ENCODE data around the gene SYT3. TPM values are rescaled to one million over a fixed set of nuclear protein-coding genes. Genes with fewer than 3 reads are reported as not detected.
"Not testable (repeated sequence)": the region's sequence is repeated elsewhere in the genome, so short reads cannot be mapped to it uniquely, and the experiment has no call there.

The SYT3 gene
- total RNA-seq, 1 donor from 2014 or later: 20.4 TPM

DNA sequence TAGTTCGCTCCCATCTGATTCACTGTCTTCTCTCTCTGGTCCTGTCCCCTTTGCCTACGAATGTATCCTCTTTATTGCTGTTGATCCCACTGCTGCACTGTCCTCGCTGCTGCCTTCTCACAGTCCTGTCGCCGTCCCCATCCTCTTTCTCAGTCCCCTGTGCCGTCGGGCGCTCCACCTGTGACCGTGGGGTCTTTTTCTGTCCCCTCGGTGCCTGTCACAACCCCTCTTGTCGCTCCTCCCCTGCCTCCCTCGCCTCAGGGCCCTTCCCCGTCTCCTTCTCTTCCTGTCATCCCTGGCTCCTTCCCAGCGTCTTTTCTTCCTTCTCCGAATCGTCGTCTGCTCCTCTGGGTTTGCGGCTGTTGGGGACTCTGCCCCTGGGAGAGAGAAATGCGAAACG is 32.3 kb downstream of the SYT3 start:
- no peak for DNase-seq (ENCODE audit: low spot score in 2 of 2)
- FAIRE-seq: no peak

DNA sequence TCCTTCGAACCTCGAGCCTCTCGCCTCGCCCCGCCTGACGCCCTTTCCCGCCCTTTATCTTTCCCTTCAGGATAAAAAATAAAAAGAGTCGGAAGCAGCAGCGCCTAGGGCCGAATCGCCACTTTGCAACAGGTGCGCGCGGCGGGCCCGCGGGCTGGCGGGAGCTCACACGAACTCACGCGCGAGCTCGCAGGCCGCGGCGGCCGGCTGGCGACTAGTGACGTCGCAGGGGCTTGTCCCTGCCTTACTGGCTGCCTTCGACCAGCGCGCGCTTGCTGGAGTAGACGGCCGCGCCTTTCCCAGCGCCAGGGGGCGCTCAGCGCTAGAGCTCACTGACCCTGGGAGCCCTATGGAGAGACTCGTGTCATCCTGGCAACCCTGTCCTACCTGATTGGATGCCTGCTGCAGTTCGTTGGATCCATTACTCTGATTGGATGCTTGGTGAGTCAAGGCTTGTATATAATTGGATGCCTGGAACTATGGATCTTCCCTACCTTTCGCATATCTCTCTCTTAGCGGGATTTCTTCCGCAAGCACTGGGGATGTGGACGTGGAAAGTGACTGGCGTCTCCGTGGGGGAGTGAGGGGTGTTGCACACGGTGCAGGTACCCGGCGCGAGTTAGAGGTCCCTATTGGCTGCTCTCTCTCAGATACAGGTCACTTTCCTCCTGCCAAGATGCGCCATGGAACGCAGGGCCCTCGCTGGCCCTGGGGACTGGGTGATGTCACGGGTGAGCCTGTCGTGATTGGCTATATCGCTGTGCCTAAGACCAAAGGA is 33.4 kb downstream of the SYT3 start:
- DNase-seq (ENCODE audit: low spot score in 2 of 2); FAIRE-seq: not testable (repeated sequence)

DNA sequence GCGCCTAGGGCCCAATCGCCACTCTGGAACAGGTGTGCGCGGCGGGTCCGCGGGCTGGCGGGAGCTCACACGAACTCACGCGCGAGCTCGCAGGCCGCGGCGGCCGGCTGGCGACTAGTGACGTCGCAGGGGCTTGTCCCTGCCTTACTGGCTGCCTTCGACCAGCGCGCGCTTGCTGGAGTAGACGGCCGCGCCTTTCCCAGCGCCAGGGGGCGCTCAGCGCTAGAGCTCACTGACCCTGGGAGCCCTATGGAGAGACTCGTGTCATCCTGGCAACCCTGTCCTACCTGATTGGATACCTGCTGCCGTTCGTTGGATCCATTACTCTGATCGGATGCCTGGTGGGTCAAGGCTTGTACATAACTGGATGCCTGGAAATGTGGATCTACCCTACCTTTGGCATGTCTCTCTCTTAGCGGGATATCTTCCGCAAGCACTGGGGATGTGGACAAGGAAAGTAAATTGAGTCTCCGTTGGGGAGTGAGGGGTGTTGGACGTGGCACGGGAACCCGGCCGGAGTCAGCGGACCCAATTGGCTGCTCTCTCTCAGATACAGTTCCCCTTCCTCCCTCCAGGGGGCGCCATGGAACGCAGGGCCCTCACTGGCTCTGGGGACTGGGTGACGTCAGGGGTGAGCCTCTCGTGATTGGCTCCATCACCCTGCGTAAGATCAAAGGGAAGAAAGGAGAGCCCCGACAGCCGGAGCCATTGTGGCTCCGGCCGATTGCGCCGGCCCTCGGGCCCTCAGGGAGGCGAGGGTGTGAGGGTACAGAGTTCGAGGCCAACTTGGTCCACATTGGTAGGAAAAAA is 35.2 kb downstream of the SYT3 start:
- not testable (repeated sequence) for FAIRE-seq; DNase-seq (ENCODE audit: low spot score in 2 of 2)

DNA sequence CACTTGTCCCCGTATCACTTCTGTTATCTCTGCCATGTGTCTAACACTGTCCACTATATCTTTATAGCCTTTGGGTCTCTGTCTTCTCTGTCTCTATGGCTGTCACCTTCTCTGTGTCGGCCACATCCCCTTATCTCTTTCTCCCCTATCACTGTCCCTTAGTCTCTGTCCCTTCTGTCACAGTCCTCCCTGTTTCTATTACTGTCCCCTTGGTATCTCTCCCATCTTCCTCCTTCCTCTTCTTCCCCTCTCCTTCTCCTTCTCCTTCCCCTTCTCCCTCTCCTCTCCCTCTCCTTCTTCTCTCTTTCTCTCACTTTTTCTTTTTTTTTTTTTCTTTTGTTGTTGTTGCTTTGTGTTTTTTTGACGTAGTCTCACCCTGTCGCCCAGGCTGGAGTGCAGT is 36.7 kb downstream of the SYT3 start:
- no peak for FAIRE-seq

DNA sequence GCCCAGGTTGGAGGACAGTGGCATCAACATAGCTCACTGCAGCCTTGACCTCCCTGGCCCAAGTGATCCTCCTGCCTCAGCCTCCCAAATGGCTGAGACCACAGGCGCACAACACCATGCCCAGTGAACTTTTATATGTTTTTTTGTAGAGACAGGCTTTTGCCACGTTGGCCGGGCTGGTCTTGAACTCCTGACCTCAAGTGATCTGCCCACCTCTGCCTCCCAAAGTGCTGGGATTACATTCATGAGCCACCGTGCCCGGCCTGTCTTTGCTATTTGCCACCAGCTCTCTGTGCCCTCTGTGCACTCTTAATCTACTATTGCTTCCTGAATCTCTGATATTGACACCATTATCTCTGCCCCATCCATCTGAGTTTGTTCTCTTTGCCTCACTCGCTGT is 37.2 kb downstream of the SYT3 start:
- DNase-seq (ENCODE audit: low spot score in 2 of 2) (no peak), FAIRE-seq (no peak)

More for the DNA sequence above, 36.7 kb downstream of the SYT3 start:
- DNase-seq (ENCODE audit: low spot score in 2 of 2): no peak

DNA sequence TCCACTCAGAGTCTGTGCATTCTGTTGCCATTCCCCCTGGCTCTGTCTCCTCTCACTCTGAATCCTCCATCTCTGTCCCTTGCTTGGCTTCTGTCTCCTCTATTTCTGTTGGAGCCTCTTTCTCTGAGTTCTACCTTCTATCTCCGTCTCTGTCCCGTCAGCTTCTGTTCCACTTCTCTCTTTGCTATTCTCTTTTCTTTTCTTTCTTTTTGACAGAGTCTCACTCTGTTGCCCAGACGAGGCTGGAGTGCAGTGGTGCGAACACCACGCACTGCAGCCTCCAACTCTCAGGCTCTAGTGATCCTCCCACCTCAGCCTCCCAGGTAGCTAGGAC is 37.6 kb downstream of the SYT3 start:
- DNase-seq (ENCODE audit: low spot score in 2 of 2): no peak
- no peak for FAIRE-seq

DNA sequence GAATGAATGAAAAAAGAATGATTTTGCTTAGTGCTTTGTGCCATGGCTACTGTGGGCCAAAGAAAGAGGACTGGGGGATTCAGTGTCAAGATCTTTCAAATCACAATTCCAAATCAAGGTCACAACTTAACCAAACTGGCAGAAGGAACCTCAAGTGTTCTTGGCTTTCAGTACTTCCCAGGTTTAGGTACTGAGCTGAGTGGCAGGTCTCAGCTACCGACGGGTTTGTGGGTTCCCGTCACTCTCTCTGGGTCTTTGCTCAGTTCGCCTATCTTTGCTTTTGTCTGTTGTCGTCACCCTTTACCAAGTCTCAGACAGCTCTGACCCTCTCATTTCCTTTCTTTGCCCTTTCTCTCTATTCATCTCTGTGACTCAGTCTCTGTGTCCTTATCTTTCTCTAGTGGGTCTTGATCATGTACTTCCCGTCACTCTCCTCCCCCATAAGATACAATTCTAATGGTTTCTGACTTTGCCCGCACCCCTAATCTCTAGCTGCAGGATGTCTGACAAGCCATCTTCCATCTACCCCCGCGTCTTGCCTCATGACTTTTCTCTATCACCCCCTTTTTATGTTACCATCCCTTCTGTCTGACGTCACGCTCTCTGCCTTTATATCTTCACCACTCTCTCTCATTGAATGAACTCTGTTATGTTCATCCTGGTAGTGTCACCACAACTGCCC is 38.1 kb downstream of the SYT3 start:
- DNase-seq (ENCODE audit: low spot score in 2 of 2) (no peak), FAIRE-seq (no peak)

DNA sequence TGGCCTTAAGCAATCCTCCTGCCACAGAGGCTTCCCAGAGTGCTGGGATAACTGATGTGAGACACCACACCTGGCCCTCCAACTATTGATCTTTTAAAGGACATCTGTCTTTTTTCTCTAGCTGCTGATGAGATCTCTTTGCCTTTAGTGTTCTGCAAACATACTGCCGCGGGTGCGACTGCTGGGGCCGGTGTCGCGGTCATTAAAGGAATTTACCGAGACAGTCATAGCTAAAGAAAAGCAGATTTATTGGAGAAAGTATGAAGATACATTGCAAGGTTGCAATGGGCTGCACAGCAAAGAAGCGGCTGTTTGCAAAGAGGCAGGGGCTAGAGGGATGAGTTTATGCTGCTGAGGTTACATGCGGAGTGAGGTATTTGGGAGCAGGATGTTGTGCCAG is 40.3 kb downstream of the SYT3 start:
- FAIRE-seq: no peak
- DNase-seq (ENCODE audit: low spot score in 2 of 2): no peak

DNA sequence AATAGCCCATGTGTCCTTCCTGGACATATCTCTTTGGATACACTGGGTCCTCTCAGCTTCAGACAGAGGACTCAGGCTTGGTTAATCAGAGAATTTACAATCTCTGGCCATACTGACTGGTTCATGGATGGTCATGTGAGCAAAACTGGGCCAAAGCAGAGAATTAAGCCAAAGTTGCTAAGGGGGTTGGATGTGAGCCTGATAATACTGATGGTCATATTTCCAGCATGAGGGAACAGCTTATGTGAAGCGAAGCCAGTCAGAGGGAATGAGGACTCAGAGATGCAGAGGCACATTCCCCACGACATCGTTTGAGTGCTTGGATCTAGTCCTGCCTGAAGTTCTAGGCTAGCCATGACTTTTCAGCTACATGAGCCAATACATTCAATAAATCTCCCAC is 49.5 kb downstream of the SYT3 start:
- FAIRE-seq (no peak), DNase-seq (ENCODE audit: low spot score in 2 of 2) (no peak)

DNA sequence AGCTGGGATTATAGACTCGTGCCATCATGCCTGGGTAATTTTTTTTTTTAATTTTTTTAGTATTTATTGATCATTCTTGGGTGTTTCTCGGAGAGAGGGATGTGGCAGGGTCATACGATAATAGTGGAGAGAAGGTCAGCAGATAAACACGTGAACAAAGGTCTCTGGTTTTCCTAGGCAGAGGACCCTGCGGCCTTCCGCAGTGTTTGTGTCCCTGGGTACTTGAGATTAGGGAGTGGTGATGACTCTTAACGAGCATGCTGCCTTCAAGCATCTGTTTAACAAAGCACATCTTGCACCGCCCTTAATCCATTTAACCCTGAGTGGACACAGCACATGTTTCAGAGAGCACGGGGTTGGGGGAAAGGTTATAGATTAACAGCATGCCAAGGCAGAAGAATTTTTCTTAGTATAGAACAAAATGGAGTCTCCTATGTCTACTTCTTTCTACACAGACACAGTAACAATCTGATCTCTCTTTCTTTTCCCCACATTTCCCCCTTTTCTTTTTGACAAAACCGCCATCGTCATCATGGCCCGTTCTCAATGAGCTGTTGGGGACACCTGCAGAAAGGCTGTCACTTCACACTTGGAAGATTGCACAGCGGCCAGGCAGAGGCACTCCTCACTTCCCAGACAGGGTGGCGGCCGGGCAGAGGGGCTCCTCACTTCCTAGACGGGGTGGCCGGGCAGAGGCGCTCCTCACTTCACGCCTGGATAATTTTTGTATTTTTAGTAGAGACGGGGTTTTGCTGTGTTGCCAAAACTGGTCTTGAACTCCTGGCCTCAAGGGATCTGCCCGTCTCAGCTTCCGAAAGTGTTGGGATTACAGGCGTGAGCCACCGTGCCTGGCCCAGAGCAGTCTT is 57.7 kb downstream of the SYT3 start:
- not testable (repeated sequence) for FAIRE-seq; DNase-seq (ENCODE audit: low spot score in 2 of 2)

DNA sequence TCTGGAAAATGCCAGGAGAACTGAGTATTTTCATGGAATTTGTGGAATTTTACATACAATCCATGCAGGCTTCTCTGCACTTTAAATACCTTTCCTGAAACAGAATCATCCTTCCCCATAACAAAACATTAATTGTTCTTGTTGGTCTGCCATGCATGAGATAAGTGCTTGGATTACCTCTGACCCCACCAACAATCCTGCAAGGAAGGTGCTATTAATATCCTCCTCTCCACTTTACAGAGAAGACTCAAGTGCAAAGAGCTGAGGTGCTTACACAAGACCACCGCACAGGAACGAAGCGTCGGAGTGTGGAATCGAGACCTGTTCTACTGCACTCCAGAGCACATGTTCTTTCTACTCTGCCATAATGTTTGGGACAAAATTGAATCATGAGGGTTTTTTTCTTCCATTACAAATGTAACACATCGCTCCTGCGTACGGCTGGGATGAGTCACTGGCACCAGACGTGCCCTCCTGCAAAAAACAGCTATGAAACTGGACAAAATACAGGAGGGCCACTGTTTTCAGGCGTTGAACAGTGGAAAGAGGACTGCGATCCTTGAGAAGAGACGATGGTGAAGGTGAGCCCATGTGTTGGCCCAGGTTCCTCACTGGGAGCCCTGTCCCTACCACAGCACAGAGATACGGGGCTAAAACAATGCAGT is 58.6 kb downstream of the SYT3 start:
- no peak for FAIRE-seq

DNA sequence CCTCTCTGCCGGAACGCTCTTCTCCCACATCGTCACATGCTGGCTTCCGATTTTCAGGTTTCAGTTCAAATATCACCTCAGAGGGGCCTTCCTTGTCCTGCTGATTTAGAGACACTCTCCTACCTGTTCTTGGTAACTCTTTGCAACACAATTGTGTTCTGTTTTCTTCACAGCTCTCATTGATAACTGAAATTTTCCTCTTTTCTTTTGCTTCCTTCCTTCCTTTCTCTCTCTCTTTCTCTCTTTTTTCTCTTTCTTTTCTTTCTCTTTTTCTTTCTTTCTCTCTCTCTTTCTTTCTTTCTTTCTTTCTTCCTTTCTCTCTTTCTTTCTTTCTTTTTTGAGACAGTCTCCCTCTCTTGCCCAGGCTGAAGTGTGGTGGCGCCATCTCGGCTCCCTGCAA is 59.4 kb downstream of the SYT3 start:
- DNase-seq (ENCODE audit: low spot score in 2 of 2): no peak
- FAIRE-seq: no peak

More for the DNA sequence above, 58.6 kb downstream of the SYT3 start:
- no peak for DNase-seq (ENCODE audit: low spot score in 2 of 2)

DNA sequence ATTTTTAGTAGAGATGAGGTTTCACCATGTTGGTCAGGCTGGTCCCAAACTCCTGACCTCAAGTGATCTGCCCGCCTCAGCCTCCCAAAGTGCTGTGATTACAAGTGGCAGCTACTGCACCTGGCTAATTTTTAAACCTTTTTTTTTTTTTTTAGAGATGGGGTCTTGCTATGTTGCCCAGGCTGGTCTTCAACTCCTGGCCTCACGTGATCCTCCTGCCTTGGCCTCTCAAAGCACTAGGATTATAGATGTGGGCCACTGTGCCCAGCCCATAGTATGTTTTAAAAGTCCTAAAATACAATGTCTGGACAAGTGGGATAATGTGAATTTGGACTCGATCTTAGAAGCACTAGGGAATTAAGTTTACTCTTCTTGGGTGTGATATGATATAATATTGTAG is 62.9 kb downstream of the SYT3 start:
- DNase-seq (ENCODE audit: low spot score in 2 of 2); FAIRE-seq: not testable (repeated sequence)

DNA sequence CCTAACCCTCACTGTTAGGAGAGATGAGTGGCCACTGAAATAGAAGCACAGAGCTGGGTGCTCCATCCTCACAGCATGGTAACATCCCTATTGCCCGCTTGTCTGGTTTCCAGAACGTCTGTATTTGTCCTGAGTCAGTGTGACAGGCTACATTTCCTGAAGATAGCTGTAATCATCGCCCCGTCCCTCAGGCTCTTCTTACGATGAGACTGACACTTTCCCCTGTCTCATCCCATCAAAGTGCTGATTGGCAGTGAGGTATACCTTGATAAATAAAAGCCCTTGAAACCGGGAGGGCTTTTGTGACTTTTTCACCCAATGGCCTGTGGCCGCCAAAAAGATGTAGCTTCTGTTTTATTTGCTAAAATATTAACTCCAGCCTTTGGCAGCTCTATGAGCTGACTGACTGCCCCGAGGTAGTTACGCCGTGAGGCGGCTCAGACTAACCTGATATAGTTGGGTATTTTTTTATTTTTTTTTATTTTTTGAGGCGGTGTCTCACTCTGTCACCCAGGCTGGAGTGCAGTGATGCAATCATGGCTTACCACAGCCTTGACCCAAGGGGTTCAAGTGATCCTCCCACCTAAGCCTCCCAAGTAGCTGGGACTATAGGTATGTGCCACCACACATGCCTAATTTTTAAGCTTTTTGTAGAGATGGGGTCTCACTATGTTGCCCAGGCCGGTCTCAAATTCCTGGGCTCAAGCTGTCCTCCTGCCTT is 65.8 kb downstream of the SYT3 start:
- no peak for FAIRE-seq

More for the DNA sequence above, 65.8 kb downstream of the SYT3 start:
- DNase-seq (ENCODE audit: low spot score in 2 of 2): no peak

Other genes with a start within 250 kb of the SYT3 start
- gene SPIB, start 220.9 kb downstream of the SYT3 start, total RNA-seq: under 0.01 TPM
- gene MYBPC2, start 207.0 kb downstream of the SYT3 start, total RNA-seq: not detected
- gene EMC10, start 163.4 kb downstream of the SYT3 start, total RNA-seq: 53.4 TPM
- gene GARIN5A, start 163.0 kb downstream of the SYT3 start, total RNA-seq: 2.0 TPM
- 6.9 TPM for gene JOSD2, start 128.7 kb downstream of the SYT3 start, total RNA-seq
- gene ASPDH, start 126.0 kb downstream of the SYT3 start, total RNA-seq: 0.82 TPM
- gene LRRC4B, start 71.4 kb downstream of the SYT3 start, total RNA-seq: 78.3 TPM
- not detected for gene C19orf81, start 9.6 kb upstream of the SYT3 start, total RNA-seq
- gene SHANK1, start 79.9 kb upstream of the SYT3 start, total RNA-seq: 18.3 TPM
- 2.4 TPM for gene CLEC11A, start 83.5 kb upstream of the SYT3 start, total RNA-seq
- not detected for gene GPR32, start 130.6 kb upstream of the SYT3 start, total RNA-seq
- not detected for gene ACP4, start 150.5 kb upstream of the SYT3 start, total RNA-seq
- gene KLK1, start 183.9 kb upstream of the SYT3 start, total RNA-seq: not detected
- gene KLK15, start 193.7 kb upstream of the SYT3 start, total RNA-seq: not detected
- gene KLK3, start 215.0 kb upstream of the SYT3 start, total RNA-seq: not detected
- not detected for gene KLK2, start 233.6 kb upstream of the SYT3 start, total RNA-seq

Data from frontal cortex (tissue), 4 donors.